ENCODE data around the gene SMC2.

The SMC2 gene

DNA sequence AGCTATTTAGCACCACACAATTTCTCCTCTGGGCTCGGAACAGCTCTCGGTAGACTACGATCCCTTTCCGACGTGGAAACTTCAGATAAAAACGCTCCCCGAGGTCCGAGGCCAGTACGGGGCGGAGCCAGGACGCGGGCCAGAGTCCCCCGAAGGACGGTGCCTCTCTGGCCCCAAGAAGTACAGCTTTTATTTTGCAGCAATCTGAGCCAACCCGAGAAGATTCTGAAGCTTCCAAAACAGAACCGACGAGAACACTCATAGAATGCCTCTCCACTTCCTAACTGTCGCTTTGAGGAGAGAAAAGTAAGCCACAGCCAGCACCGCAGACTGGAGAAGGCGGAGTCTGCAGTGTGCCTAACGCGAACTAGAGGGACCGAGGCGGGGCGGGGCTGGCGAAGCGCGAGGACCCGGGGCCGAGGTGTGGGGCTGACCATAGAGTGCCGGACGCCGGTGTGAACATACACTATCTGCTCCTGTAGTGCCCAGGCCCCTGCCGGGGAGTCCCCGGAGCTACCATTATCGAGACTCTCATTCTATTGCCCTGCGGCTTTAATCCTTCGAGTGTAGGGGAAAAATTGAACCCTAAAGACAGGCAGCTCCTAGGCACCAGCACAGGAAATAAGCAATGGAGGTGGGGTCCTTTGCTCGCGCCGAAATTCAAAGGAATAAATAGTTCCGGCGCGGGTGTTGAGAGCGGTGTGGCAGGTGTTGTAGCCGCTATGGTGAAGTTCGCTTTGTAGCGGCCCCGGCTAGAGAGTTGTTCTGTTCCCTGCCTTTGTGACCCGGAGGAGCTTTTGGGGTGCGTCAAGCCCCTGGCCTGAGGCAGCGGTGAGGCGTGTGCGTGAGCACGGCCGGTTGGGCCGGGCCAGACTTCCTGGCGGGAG lies at the start of gene SMC2:
Gene SMC2 (plus strand): TSS at position 663 of the 887 bp plus-strand sequence. CDS start 1,076 bp downstream, outside the sequence.
- DNase-seq (ENCODE audit: low spot score) = peak; percentile 91

DNA sequence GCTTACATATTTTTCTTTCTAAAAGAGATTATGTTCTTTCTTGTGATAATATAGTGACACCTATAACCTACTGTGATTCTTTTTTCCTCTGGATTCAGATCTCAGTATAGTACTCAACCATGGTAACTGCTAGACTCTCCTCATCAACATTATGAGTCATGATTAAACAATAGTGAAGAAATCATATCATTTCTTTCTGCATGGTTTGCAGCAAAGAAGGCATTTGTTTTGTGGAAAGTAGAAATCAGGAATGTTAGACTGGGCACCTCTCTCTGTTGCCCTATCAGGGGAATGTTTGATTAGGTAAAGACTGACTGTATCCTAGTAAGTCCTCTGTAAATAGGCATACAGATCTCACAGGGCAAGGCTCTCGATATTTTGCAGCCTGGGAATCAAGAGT lies 25.6 kb upstream of the SMC2 start:
- no peak for DNase-seq (ENCODE audit: low spot score)

DNA sequence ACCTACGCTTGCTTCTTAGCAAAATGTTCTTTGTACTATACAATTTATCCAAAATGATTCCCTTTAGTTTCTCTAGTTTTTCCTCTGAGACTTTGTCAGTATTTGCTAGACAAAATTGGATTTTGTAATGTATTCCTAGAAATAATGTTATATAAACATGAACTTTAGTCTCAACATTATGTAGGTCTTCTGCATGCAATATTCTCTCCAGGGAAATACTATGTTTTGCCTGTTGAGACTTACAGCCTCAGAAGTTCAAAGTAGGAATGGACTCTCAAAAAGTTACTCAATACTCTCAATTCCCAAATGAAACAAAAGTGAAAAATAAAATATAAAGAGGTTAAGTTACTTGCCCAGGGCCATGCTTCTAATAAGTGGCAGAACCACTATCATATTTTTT lies 24.8 kb upstream of the SMC2 start:
- DNase-seq (ENCODE audit: low spot score) = no peak

DNA sequence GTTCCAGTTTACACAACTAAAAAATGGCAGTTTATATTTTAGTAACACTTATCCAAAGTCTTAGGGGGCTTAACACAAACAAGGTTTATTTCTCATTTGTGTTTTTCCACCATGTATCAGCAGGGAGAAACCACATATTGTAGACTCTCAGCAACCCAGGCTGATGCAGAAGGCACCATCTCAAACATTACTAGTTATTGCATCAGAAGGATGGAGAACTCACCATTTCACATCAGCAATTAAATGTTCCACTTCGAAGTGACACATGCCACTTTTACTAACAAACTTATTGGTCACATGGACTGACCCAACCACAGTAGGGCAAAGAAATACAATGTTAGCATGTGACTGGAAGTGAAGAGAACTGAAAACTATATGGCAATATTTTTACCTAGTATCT lies 22.5 kb upstream of the SMC2 start:
- no peak for DNase-seq (ENCODE audit: low spot score)

DNA sequence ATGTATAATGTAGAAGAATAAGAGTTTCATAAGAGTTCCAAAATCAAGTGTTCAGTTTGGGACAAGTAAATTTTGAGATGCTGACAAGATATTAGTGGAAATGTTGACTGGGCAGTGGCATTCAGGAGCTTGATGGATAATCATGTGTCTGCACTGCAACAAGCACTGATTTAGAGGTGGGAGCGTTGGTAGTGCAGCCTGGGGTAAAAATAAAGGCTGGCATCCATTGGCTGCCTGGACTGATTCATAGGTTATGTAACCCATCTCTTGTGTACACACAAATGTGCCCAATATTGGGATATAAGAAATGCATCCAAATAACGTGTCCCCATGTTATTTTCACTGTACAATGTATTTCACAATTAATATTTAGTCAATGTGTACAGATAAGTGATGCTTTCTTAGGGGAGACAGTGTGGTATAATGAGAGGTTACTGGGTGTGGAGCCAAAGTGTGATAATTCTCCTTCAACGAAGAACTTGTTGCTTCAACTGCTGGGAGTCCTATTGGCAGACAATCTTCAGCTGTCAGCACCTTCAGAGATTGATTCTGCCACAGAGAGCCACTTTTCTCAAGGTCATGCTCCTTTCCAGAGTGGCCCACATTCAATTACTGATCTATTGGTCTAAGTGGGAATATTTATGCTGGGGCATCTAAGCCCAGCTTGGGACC lies 20.9 kb upstream of the SMC2 start:
- no peak for DNase-seq (ENCODE audit: low spot score)

DNA sequence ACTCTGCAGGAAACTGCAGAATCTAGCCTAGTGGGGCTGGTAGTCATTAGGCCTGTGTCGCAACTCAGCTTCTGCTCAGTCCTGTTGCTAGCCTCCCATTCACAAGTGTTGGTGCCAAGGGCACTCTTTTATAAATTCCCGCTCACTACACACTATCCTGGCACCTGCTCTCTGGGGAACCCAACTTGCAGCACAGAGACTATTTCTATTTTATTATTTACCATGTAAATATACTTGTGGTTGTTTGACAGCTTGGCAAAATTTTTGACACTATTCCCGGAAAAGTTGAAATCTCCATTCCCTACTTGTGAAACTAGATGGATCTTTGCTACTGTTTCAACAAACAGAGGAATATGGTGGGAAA lies 20.4 kb upstream of the SMC2 start:
- DNase-seq (ENCODE audit: low spot score) = no peak

DNA sequence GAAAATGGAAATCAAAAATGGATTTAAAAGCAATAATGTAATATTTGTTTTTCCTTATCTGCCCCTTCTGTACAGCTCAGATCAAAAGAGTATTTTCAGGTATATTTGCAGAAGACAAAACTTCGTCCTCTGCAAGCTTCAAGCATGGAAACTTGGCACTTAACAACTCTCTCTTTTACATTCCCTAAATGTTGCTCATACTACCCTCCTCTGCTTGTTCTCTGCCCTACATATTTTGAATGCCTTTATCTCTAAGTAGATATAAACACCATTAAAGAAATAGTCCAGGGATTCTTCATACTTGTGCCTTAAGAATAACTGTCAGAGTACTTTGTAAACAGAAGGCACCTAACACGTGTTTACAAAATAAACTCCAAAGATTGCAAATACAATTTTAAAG lies 19.2 kb upstream of the SMC2 start:
- DNase-seq (ENCODE audit: low spot score) = no peak

DNA sequence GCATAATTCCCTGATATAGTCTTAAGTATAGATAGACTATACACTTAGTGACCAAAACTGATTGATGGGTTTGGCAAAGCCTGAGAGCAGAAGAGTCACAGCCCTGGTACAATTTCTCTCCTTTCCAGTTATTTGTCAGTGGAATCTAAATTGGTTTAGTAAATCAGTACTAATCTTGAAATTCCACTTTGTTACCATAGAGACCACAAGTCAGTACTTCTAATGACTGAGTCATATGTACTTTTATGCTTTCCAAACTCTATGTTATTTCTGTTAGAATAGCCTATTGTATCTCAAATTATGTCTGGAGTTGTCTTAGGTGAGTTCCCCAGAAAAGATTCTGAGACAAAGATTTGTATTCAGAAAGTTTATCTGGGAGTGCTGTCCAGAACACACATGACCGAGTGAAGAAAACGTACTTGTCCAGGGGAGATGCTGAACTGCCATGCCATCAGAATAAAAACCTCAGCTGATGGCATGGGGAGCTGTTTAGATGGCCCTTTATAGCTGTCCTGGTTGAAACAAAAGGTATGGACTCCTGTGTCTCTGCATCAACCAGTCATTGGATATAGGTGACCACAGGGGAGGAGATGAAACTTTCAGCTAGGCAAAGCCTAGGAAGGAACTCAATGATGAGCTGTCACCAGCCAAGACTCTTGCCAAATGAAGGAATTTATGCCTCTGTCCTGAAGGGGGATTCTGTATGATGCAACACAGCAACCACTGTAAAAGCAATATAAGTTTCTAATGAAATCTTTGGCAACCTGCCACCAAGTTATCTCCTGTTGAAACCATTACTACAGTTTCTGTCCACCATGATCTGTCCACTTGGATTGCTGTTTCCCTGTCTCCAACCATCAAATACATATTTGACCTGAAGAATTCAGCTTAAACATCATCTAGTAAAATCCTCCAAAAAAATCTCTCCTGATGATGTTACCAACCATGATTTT lies 18.0 kb upstream of the SMC2 start:
- no peak for DNase-seq (ENCODE audit: low spot score)

DNA sequence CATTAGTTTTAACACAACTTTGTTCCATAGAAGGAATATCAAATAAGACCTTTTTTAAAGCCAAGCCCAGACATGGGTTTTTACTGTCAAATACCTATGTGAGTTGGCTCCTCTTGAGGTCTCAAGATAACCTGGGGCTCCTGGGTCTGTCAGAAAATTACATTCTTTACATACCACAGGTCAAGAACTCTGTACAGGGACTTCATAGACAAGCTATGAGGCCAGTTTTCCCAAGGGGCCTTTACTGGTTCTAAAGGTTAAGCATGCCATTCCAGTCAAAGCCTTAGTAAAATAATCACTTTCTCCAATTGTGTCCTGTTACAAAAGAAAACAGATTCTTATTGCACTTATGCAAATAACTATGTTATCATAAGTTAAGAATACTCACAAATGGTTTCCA lies 15.5 kb upstream of the SMC2 start:
- no peak for DNase-seq (ENCODE audit: low spot score)

DNA sequence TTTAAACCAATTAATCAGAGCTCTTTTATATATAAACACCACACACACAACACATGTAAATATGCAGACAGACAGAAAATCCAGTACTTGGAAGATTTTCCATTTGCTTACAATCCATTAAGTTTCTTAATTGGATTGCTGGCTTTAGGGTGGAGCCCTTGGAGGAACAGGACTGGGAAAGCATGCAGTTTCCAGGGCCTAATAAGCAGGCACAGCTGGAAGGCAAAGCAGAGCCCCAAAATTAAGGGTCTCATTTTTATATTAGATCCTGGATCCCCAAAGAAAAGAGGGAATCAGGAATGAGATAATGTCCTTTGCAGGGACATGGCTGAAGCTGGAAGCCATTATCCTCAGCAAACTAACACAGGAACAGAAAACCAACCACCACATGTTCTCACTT lies 13.1 kb upstream of the SMC2 start:
- no peak for DNase-seq (ENCODE audit: low spot score)

DNA sequence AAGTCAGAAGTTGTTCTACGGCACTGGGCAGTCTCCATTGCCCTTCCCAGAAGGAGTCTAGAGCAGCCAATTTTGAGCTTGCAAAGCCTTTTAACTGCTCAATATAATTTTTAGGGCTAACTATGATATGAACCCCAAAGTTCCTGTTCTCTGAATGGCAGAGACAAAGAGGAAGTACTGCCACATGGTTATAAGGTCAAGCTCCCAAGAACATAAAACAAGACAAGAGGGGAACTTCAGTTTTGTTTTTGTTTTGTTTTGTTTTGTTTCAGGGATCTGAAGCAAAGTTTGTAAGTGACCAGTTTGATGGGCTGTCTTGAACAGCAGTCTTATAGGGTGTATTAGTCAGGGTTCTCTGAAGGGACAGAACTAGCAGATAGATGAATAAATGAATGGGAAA lies 11.9 kb upstream of the SMC2 start:
- DNase-seq (ENCODE audit: low spot score) = no peak

DNA sequence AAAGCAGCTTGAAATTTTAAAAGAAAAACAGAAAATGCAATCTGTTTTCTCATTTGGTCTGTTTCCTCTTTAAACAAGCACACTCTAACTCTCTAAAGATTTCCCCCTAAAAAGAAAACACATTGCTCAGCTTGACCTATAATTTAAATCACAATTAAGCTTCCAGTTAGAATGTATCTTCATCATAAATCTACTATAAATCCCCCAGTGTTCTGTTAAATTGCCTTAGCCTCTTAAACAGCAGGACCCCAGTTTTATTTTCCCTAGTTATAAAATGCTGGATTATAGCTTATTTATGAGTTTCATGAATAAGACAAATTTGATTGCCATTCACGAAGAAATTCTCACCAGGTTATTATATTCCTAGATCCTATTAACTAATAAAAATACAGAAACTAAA lies 8.6 kb upstream of the SMC2 start:
- no peak for DNase-seq (ENCODE audit: low spot score)

DNA sequence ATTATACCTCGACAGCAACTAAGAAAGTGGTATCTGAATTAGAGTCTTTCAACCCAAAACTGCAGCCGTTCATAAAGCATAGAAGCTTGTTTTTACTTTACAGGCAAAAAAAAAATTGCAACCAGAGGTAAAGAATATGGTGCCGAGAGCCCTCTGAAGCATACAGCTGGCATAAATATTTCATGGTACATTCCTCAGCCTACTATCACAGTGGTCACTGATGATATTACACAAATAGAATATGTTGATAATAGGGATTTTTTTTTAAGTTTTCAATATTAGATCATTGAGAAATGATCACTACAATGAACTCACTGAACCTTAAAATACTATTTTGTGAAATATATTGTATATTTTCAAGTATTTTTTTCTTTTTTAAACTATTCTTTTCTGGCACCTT lies 6.2 kb upstream of the SMC2 start:
- no peak for DNase-seq (ENCODE audit: low spot score)

DNA sequence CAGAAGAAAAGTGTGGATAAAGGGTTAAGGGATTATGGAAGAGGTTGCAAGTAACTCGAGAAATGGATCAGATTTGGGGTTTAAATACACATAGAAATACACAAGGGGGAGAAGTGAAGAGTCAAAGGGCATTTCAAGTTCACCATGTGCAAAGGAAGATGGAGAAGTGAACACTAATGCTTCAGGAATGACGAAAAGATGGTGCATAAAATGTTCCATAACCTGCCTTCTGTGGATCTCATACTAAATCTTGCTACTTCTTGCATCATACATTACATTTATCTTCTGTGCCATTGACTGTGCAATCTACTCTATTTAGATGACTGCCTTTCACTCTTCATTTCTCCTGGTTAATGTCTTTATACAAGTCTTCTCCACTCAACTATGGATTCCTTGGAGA lies 5.7 kb upstream of the SMC2 start:
- DNase-seq (ENCODE audit: low spot score) = no peak

DNA sequence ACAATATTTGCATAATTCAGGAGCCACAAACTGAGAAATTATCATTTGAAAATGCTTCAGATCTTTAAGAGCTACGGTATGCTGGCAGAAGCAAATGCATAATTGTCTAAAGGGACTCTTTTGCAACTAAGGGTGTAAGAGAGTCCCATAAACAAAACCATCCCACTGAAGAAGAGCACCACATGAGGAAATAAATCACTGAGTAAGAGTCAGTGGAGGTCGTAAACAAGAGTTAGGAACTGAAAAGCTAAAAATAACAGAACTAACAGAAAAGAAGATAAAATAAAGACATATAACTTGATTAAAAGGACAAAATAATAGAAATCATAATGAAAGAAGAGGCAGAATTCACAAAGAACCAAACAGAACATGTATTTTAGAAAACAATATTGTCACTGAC lies 3.5 kb upstream of the SMC2 start:
- no peak for DNase-seq (ENCODE audit: low spot score)

DNA sequence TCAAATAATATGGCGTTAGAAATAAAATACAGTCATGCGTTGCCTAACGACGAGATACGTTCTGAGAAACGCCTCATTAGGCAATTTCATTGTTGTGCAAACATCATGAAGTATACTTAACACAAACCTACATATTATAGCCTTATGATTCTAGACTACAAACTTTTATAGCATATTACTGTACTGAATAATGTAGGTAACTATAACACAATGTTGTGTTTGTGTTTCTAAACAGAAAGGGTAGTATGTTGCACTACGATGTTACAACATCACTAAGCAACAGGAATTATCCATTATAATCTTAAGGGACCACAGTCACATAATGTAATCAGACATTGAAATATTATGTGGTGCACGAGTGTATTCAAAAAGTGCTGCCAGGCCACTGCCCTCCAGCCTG lies 3.0 kb upstream of the SMC2 start:
- no peak for DNase-seq (ENCODE audit: low spot score)

DNA sequence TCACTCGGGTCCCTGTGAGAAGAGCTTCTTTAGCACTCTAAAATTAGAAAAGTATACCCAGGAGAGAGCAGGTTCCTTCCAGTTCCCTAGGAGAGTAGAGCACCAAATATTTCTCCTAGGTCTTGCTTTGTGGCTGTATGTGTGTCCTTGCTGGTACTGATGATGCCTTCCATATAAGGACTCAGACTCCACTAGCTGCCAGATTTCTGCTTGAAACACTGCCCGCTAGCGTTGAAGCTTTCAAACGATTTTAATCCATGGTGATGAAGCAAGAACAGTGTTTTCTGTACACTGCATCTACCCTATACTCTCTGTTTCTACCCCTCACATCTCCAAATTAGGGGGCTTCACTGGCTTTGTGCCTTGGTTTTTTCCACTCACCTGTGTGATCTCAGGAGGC lies 2.4 kb upstream of the SMC2 start:
- no peak for DNase-seq (ENCODE audit: low spot score)

DNA sequence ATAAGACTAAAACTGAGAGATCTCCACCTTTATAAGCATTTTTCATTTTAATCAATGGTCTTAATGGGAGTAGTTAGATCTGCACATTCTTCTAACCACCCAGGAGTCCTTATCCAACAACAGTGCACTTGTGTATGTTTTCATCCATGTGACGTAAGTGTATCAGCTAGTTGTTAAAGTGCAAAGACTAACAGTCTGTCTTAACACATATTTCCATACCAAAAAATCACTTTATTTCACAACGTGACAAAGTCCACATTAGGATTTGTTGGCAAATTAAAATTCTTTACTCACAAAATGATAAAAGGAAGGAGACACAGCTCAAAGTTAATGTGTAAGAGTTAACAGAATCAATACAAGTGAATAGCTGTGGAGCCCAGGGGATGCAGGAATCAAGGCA lies 1.9 kb upstream of the SMC2 start:
- no peak for DNase-seq (ENCODE audit: low spot score)

DNA sequence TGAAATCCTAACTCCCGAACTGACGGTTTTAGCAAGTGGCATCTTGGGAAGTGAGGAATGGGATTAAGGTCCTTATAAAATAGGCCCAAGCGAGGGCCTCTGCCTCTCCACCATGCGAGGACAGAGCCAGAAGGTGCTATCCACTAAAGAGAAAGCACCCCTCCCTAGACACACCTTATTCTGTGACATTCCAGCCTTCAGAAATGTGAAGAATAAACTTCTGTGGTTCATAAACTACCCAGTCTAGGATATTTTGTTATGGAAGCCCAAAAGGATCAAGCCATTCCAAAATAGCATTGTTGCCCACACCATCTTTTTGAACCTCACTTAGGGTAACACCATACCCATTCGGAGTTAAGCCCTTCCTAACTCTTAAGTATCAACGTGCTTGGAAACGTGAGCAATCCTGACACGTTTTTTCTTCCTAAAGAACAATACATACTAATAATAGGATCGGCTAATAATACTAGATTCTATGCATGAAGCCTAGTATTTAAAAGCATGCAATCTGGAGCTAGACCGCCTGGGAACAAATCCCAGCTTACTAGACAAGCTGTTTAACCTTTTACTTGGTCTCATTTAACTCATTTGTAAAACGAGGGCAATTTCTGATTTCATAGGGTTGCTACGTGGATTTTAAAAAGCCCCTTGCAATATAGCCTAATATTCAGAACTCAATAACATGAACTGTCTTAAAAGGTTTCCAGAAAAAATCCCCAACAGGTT lies 1.1 kb upstream of the SMC2 start:
- no peak for DNase-seq (ENCODE audit: low spot score)

DNA sequence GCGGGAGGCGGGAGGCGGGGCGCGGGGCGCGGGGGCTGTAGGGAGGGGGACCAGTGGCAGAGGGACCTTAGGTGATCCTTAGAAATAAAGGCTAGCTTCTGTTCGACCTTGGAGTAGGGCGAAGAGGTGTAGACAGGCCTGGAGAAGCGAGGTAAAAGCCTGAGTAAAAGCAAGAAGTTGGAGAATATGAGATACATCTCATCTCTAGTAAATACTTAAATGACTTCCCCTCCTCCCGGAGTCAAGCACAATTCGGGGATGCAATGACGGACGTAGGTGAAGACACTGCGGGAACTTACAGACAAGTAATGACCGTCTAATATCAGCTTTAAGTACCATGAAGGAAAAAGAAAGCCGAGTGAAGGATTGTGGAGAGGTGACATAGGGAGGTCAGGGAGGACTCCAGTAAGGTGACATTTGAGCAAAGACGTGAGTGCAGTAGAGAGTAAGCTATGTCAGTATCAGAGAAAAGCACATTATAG lies 466 bp downstream of the SMC2 start:
- DNase-seq (ENCODE audit: low spot score) = no peak

DNA sequence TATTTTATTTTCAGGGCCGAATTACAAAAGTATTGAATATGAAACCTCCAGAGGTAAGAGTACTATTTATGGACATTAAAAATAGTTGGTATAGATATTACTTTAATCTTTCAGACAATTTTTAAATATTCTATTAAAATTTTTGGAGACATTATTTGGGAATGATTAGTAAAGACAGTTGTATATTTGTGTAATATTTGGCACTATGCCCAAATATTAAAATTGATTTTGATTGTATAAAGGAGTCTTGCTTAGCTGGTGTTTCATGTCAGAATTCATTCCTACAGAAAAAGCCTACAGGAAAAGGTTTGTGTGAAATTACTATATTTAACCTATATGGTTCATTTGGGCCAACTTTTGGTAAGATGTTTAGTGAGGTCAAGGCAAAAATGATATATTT lies 5.5 kb downstream of the SMC2 start:
- DNase-seq (ENCODE audit: low spot score) = no peak

DNA sequence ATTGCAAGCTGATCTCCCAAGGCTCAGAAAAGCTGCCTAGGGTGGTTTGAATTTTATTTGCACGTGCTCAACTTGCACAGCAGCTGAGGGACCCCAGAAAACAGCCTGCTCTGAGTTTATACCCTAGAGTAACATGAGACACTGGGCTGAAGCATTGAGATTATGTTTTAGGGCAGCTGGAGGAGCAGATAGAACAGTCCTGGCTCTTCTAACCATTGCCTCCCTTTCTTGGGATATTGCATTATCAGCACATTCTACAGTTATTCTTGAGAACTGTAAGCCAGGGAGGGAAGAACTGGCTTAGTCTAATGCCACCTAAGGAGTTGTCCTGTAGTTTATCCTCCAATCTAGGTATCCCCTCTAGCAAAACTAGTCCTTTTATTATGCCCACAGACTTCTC lies 10.3 kb downstream of the SMC2 start:
- DNase-seq (ENCODE audit: low spot score) = no peak

All from germinal center (tissue), 1 donor.